Panc1 (cell line): ENCODE results near the gene ZNF507. TPM values are rescaled to one million over a fixed set of nuclear protein-coding genes. Genes with fewer than 3 reads are reported as not detected.
"Not testable (repeated sequence)": the region's sequence is repeated elsewhere in the genome, so short reads cannot be mapped to it uniquely, and the experiment has no call there.

Experiments
- ATAC-seq: fragments of 200-7000 bp; cut with Tn5 transposase; 2 replicates; pipeline ENCODE4 v1.9.1; 2020; ENCODE audit warnings: mild to moderate bottlenecking, moderate library complexity
- BruUV-seq: library from RNA; stranded (reverse); fragments of 400-500 nt; replicated peaks from 2 replicates; lab custom pipeline; 2021; lab: Mats Ljungman, UMichigan
- CTCF ChIA-PET: fragments of 300-600 bp; sonication (Branson Sonifier 250); formaldehyde crosslinking; loops from one replicate; lab custom pipeline; 2022; ENCODE audit warnings: antibody characterized with exemption; lab: Charles Lee
- POLR2A ChIA-PET: fragments of 300-600 bp; sonication (Branson Sonifier 250); formaldehyde crosslinking; loops from one replicate; lab custom pipeline; 2022; ENCODE audit warnings: antibody characterized with exemption; lab: Charles Lee
- DNase-seq: peaks from one replicate; pipeline ENCODE4 v3.0.0-alpha.2; 2010; ENCODE audit warnings: low read depth, low spot score
- H3K27ac ChIP-seq: 2 replicates; pipeline ENCODE4 v1.5.1; 2011; ENCODE audit warnings: mild to moderate bottlenecking, low read length, inconsistent platforms
- H3K27me3 ChIP-seq: fragments of 200-500 bp; sonication (Bioruptor generic); 2 replicates; pipeline ENCODE4 v1.6.0; 2014; ENCODE audit warnings: low read length, inconsistent platforms; ENCODE audit not compliant: control insufficient read depth, insufficient read depth
- H3K36me3 ChIP-seq: fragments of 200-500 bp; sonication (Bioruptor generic); 2 replicates; pipeline ENCODE4 v1.5.1; 2014; ENCODE audit warnings: inconsistent platforms, mild to moderate bottlenecking, low read length, moderate library complexity; ENCODE audit not compliant: control insufficient read depth, insufficient read depth
- H3K4me1 ChIP-seq: 2 replicates; pipeline ENCODE4 v1.5.1; 2011; ENCODE audit warnings: inconsistent platforms, mild to moderate bottlenecking, low read length, moderate library complexity; ENCODE audit not compliant: control insufficient read depth, insufficient read depth
- H3K4me3 ChIP-seq, 2 experiments: 2 replicates each; pipeline ENCODE4 v1.5.1; 2011 to 2012; ENCODE audit warnings: low read depth in 2 of 2, low read length in 2 of 2, mild to moderate bottlenecking in 2 of 2, inconsistent platforms in 1 of 2, moderate library complexity in 1 of 2
- H3K9me3 ChIP-seq: fragments of 200-500 bp; sonication (Bioruptor generic); 2 replicates; pipeline ENCODE4 v1.5.1; 2014; ENCODE audit warnings: low read depth, mild to moderate bottlenecking, inconsistent platforms, low read length, moderate library complexity; ENCODE audit not compliant: control insufficient read depth, insufficient read depth
- CTCF ChIP-seq: fragments of 450-650 bp; IDR thresholded peaks from 2 replicates; pipeline ENCODE4 v1.5.1; 2017; ENCODE audit warnings: mild to moderate bottlenecking
- POLR2AphosphoS5 ChIP-seq: IDR thresholded peaks from 2 replicates; pipeline ENCODE4 v1.6.1; 2012; ENCODE audit warnings: mild to moderate bottlenecking, low read depth, low read length, moderate library complexity
- REST ChIP-seq, 2 experiments: IDR thresholded peaks; 2 replicates each; pipeline ENCODE4 v1.6.1; 2011 to 2012; ENCODE audit warnings: low read depth in 2 of 2, control low read depth in 1 of 2, low read length in 1 of 2, mild to moderate bottlenecking in 1 of 2, moderate library complexity in 1 of 2; ENCODE audit not compliant: insufficient read depth in 1 of 2
- SIN3A ChIP-seq: IDR thresholded peaks from 2 replicates; pipeline ENCODE4 v1.6.1; 2012; ENCODE audit warnings: low read depth, mild to moderate bottlenecking, low read length, moderate library complexity, borderline replicate concordance; ENCODE audit not compliant: insufficient read depth
- TCF7L2 ChIP-seq: IDR thresholded peaks from 2 replicates; pipeline ENCODE4 v1.6.1; 2011; ENCODE audit warnings: mild to moderate bottlenecking, low read depth, low read length, inconsistent platforms
- in situ Hi-C: cut with HindIII; loops from 2 replicates; pipeline ENCODE4 v1.10.0; 2016; ENCODE audit warnings: low sequenced_read_pairs, low pct_unique_long_range_greater_than_20kb
- intact Hi-C: fragments of 100-400 bp; cut with micrococcal nuclease; formaldehyde crosslinking; loops from one replicate; pipeline ENCODE4 v1.10.0; 2022; ENCODE audit not compliant: unreplicated experiment
- total RNA-seq: library from RNA; stranded (reverse); gene quantifications from one replicate; pipeline ENCODE4 v1.2.1, GENCODE V29; 2021; ENCODE audit not compliant: unreplicated experiment

ZNF507 gene
- total RNA-seq, 1 experiment from 2014 or later = 28.3 TPM

GRCh38 chr19:32423944-32424343 is 78.5 kb downstream of the ZNF507 start:
- in situ Hi-C loops, H3K27me3 ChIP-seq, H3K4me1 ChIP-seq, ATAC-seq, BruUV-seq, DNase-seq, H3K36me3 ChIP-seq, H3K9me3 ChIP-seq, H3K4me3 ChIP-seq, intact Hi-C loops, H3K27ac ChIP-seq: not testable (repeated sequence)
- ChIA-PET POLR2A (interaction anchor here (0.6 to 0.7 kb wide), 3 partner anchors 17 to 1028 kb away, joined by 4 to 10 read pairs (median 4); no protein-coding TSS in a partner anchor), CTCF (interaction anchor here (0.7 kb wide), 1 partner anchor 12 kb away, joined by 3 read pairs; no protein-coding TSS in a partner anchor)

GRCh38 chr19:32427536-32427935 is 82.1 kb downstream of the ZNF507 start:
- Histone ChIP-seq H3K27me3 (no peaks in the 10 kb centered on the region), H3K36me3 (no peaks in the 10 kb centered on the region), H3K4me3 (no peak overlapping the region), H3K27ac (no peak overlapping the region), H3K9me3 (no peaks in the 10 kb centered on the region), H3K4me1 (no peaks in the 10 kb centered on the region)
- TF ChIP-seq POLR2AphosphoS5 (no peak), SIN3A (no peak), REST (IDR thresholded peaks at IDR 0.05; ENCODE audit: insufficient read depth in 1 of 2, low read depth in 2 of 2, low read length in 1 of 2) (no peak), CTCF (no peak), TCF7L2 (no peak)
- no peak for DNase-seq
- BruUV-seq = no TSS peak
- intact Hi-C loops = no loop called here
- CTCF ChIA-PET = no interaction called here
- in situ Hi-C loops = no loop called here
- POLR2A ChIA-PET = no interaction called here
- ATAC-seq = no peak

GRCh38 chr19:32436692-32437091 is 91.3 kb downstream of the ZNF507 start:
- no peaks in the 10 kb centered on the region for H3K9me3 ChIP-seq
- no peak for DNase-seq
- H3K4me3 ChIP-seq = no peak overlapping the region
- no peaks in the 10 kb centered on the region for H3K27me3 ChIP-seq
- intact Hi-C loops = no loop called here
- in situ Hi-C loops = no loop called here
- no peak for TF ChIP-seq CTCF
- no peak for TF ChIP-seq TCF7L2
- no peak for TF ChIP-seq POLR2AphosphoS5
- no peak for TF ChIP-seq SIN3A
- TF ChIP-seq REST (IDR thresholded peaks at IDR 0.05; ENCODE audit: insufficient read depth in 1 of 2, low read depth in 2 of 2, low read length in 1 of 2) = no peak
- no peak for ATAC-seq
- peaks cover 6% of the 10 kb centered on the region; the same call in 1 of the 2 replicates for H3K36me3 ChIP-seq
- H3K27ac ChIP-seq = no peak overlapping the region
- ChIA-PET CTCF (no interaction called here), POLR2A (no interaction called here)
- no TSS peak for BruUV-seq
- H3K4me1 ChIP-seq = no peaks in the 10 kb centered on the region
